Measurements from ENCODE around the gene KCNA1.
"Not testable (repeated sequence)": the region's sequence is repeated elsewhere in the genome, so short reads cannot be mapped to it uniquely, and the experiment has no call there.

The KCNA1 gene

DNA sequence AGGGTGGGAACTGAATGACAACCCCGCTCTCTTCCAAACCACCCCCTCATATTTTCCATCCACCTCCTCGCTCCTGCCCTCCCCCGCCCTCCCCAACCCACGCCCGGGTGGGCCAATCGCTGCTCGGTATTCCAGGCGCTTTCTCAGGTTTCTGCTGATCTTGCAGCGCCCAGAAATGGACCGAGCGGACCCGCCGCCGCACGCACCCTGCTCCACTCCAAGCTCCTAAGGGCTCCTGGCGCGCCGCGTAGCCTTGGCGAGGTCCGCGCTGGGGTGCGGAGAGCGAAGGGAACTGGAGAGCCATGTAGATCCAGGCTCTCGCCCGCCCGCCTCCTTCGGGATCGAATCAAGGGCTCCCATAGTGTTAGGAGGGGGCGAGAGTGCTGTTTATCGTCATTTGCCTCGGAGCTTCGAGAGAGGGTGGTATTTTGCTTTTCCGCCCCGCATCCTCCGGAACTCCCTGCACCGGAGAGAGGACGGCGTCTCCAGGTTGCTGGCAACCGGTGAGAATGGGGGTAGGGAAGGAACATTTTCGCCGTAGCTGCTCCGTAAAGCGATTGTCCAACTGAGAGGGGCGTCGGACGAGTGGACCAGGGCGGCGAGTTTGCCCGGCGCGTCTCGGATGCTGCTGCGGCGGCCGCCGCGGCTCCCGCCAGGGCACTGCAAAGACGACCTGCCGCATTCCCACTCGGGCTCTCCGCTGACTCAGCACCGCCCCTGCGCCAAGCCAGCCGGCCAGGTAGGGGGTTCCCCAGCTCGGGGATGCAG is at the start of gene KCNA1:
KCNA1 (plus strand) TSS at position 172 of the 768 bp plus-strand sequence. CDS start 1,474 bp downstream, outside the sequence.
- DNase-seq = no peak

GRCh38 chr12:4860741-4861140 is 49.0 kb upstream of the KCNA1 start:
- DNase-seq = no peak

DNA sequence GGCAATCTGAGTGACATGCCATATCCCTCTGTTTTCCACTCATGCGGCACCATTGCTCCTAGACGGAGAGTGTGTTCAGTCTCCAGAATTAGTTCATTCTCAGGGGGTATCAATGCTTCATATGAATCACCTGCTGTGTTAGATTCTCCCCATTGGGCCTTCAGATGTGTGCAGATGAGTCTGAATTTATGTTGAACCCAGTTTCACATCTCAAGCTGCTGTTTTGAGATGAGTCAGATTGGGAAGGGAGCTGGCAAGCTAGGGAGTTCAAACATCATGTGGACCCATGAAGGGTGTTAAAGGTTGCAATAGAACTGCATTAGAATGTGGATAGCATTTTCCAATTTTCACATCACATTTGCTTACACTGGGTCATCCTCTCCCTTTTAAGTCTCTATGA is 46.9 kb upstream of the KCNA1 start:
- no peak for DNase-seq

- DNase-seq = no peak
Observed at GRCh38 chr12:4864575-4864974, 45.1 kb upstream of the KCNA1 start.

GRCh38 chr12:4865246-4865645 is 44.5 kb upstream of the KCNA1 start:
- DNase-seq = no peak

DNA sequence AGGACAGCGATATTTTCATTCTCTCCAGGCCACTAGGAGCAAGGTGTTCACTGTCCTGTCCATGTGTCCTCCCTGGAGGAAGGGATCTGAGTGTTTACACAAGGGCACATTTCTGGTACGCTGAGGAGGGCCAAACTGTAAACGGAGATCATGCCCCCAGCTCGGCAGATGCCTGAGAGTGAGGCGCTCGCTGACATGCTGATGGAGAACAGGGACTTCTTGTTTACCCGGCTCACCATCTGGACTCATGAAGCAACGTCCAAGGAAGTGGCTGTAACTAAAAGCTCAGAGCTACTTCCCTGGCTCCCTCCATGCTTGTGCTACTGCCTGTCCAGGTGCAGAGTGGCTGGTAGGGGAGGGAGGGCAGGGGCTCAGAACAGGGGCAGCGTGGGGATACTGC is 43.4 kb upstream of the KCNA1 start:
- no peak for DNase-seq

DNA sequence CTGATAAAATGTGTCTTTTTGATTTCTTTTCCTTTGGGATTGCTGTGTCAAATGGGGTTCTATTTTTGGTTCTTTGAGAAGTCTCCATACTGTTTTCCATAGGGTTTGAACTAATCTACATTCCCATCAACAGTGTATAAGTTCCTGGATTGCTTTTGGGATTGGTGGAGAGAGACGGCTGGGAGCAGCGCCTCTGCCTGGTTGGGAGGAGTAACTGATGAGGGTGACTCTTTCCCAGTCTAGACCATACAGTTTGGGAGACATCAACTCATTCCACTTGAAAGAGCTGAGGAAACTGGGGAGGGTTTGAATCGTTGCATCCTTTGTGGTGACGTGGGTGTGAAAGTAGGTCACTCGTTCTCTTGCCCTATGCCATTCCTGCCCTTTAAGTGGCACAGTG is 42.3 kb upstream of the KCNA1 start:
- DNase-seq = no peak

DNA sequence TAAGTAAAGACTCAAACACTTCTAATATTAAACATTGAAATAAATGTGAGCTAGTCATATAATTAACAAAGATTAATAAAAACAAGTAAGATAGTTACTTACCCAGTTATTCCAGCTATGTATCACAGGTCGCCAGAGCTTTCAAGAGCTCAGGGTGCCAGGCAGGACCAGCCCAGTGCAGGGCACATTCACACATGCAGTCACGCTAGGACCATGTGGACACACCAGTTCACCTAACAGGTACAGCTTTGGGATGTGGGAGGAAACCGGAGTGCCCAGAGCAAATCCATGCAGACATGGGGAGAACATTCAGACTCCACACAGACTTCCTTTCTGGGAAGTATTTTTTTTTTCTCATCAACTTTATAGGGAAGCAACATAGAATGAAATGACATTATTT is 39.3 kb upstream of the KCNA1 start:
- no peak for DNase-seq

DNA sequence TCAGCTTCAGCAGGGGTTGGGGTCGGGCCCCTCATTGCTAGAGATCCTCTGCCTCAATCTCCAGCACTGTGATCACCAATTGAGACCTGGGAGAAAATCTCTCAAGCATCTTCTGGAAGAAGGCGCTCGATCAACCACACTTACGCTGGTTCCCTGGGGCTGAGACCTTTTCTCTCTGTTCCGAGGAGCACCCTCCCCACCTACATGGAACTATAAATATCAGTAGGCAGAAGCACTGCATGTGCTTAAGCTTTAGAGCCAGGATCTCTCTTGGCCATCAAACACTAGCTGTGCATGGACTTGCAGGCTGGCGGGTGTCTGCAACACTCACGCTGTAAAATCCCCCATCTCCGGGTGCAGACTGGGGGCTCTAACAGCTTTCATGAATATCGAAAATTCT is 38.2 kb upstream of the KCNA1 start:
- DNase-seq = no peak

DNA sequence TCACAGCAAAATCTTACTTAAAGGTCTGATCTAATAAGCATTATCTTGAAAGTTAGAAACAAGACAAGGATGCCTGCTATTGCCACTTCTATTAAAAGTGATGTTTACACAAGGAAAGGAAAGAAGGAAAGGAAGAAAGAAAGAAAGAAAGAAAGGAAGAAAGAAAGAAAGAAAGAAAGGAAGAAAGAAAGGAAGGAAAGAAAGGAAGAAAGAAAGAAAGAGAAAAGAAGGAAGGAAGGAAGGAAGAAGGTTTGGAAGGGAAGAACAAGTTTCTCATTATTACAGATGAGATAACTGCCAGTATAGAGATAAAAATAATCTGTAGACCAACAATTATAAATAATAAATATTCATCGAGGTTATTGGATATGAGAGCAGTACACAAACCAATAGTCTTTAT is 35.8 kb upstream of the KCNA1 start:
- DNase-seq = no peak

DNA sequence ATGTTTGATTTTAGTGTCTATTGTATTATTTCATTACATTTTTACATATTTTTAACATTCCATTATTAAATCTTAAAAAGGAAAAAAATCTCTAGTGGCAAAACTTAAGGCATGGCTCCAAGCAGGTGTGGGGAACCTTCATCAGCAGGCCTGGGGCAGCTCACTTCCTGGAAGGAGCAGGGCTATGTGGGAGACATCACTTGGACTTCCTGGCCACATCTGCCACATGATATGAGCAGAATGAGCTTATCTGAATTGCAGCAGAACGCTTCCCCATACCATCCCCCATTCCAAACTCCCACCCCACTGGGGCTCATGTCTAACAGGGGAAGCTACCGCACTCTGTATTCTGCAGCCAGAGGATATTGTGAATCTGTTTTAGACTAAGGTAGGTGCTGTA is 35.0 kb upstream of the KCNA1 start:
- DNase-seq = no peak

- not testable (repeated sequence) for DNase-seq
Observed at GRCh38 chr12:4879481-4879880, 30.2 kb upstream of the KCNA1 start.

- DNase-seq = no peak
Observed at GRCh38 chr12:4881266-4882064, 28.2 kb upstream of the KCNA1 start.

DNA sequence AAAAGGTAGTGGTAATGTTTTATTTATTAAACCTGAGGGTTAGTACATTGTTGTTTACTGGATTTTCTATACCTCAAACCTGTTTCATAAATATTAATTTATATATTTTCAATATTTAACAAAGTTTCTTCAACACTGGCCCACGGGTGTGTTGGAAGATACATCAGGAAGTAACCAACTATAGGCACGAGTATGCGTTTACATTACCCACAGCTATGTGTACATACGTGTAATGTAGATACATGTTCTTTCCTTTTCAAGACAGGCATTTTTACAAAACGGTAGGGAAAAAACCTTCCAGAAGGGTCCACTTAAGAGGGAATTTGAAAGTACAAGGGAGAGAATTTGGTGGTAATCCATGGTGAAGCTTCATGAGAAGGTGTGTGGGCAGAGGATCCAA is 17.8 kb upstream of the KCNA1 start:
- no peak for DNase-seq

- DNase-seq = no peak
Observed at GRCh38 chr12:4892418-4892817, 17.3 kb upstream of the KCNA1 start.

GRCh38 chr12:4894019-4894418 is 15.7 kb upstream of the KCNA1 start:
- DNase-seq = no peak

- no peak for DNase-seq
Observed at GRCh38 chr12:4899364-4899763, 10.3 kb upstream of the KCNA1 start.

DNA sequence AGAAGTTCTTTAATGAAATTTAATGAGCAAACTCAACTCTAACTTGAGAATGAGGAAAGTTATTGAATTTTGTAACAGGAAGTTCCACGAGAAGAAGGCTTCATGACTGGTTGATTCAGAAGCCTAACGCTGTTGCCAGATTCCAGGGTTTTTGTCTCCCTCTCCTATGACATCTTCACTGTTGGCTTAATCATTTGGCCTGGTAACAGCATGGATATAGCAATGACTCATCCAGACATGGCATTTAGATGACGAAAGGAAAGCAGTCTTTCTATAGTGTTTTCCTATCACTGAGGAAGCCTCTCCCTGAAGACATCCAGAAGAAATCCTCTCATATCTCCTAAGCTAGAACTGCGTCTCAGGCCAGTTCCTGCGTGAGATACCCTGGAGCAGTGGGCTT is 9.4 kb upstream of the KCNA1 start:
- no peak for DNase-seq

- DNase-seq = no peak
Observed at GRCh38 chr12:4905316-4905715, 4.4 kb upstream of the KCNA1 start.

GRCh38 chr12:4908684-4909409 is 858 bp upstream of the KCNA1 start:
- DNase-seq = no peak

GRCh38 chr12:4909410-4909733 is 333 bp upstream of the KCNA1 start:
- no peak for DNase-seq

- DNase-seq = no peak
Observed at GRCh38 chr12:4910502-4911315, 1.0 kb downstream of the KCNA1 start.

Data from NCI-H2171 treated with DMSO at 0.1 percent for 48 hours (cell line).